ENCODE data around the gene CD109. TPM values are rescaled to one million over a fixed set of nuclear protein-coding genes. Genes with fewer than 3 reads are reported as not detected.
"Not testable (repeated sequence)": the region's sequence is repeated elsewhere in the genome, so short reads cannot be mapped to it uniquely, and the experiment has no call there.

Gene CD109
- total RNA-seq: 0.33 TPM

DNA sequence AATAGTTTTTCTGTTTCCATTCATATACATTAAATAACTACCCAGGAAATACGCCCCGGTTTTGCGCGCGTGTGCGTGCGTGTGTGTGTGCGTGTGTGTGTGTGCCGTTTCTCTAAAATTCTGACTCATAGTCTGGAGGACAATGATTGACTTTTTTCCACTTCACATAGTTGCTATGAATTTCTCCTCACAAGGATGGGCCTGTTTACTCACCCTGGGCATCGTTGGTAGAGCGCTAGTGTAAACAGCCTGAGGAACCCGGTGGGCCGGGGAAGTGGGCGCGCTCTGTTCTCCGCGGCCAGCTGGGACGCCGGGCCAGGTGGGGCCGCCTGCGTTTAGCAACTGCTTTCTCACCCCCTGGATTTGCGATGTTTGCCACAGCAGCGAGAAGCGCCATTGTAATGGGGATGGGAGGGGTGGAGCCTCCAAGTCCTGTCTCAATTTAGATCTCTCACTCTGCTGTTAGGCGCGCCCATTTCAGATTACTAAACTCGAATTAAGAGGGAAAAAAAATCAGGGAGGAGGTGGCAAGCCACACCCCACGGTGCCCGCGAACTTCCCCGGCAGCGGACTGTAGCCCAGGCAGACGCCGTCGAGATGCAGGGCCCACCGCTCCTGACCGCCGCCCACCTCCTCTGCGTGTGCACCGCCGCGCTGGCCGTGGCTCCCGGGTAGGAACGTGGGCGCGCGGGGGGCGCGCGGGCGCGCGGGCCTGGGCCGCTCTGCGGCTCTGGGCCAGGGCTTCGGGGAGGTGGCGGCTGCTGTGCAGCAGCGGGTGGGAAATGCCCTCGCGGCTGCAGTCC lies at the start of gene CD109:
CD109 (plus strand) TSS at position 585 of the 803 bp plus-strand sequence; CDS start at position 598, 13 bp downstream.
- DNase-seq (ENCODE audit: low spot score): no peak

GRCh38 chr6:73648166-73648565 lies 47.8 kb upstream of the CD109 start:
- ATAC-seq (no peak), DNase-seq (ENCODE audit: low spot score) (no peak)

More for the DNA sequence above, at the start of gene CD109:
- ATAC-seq: peak; percentile 27

DNA sequence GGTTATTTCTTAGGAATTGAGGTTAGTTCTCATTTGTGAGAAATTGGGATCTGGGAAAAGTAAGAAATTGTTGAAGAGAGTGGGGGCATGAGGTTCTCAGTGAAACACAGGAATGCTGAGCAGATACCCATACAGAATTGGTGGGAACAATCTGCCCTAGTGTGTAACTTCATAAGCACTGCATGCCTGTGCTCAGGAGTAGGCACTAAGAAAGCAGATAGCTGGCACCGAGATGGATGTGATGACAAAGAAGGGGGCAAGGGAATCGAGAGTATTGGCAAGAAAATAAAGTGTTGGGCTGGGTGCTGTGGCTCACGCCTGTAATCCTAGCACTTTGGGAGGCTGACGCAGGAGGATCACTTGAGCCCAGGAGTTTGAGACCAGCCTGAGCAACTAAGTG lies 46.2 kb upstream of the CD109 start:
- no peak for ATAC-seq
- DNase-seq (ENCODE audit: low spot score): no peak

GRCh38 chr6:73652637-73653570 lies 43.1 kb upstream of the CD109 start:
- ATAC-seq (peak; percentile 59), DNase-seq (ENCODE audit: low spot score) (peak; percentile 75)

GRCh38 chr6:73653571-73654424 lies 42.2 kb upstream of the CD109 start, which contains the start of gene SLC17A5:
SLC17A5 (minus strand) TSS chr6:73653992; CDS start chr6:73653886, 106 bp downstream.
- DNase-seq (ENCODE audit: low spot score) (peak; percentile 98), ATAC-seq (peak; percentile 94)

- DNase-seq (ENCODE audit: low spot score) (no peak), ATAC-seq (no peak)
Measured at GRCh38 chr6:73655341-73655917, 40.6 kb upstream of the CD109 start.

GRCh38 chr6:73656531-73657145 lies 39.4 kb upstream of the CD109 start:
- no peak for ATAC-seq

GRCh38 chr6:73657201-73657600 lies 38.8 kb upstream of the CD109 start:
- DNase-seq (ENCODE audit: low spot score): no peak
- no peak for ATAC-seq

More at GRCh38 chr6:73656531-73657145, 39.4 kb upstream of the CD109 start:
- no peak for DNase-seq (ENCODE audit: low spot score)

DNA sequence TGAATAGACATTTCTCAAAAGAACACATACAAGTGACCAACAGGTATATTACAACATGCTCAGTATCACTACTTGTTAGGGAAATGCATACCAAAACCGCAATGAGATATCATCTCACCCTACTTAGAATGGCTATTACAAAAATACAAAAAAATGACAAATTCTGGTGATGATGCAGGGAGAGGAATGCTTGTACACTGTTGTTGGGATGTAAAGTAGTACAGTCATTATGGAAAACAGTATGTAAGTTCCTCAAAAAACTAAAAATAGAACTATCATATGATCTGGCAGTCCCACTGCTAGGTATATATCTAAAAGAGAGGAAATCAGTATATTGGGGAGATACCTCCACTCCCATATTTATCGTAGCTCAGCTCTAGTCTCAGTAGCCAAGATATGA lies 31.3 kb upstream of the CD109 start:
- ATAC-seq: no peak

DNA sequence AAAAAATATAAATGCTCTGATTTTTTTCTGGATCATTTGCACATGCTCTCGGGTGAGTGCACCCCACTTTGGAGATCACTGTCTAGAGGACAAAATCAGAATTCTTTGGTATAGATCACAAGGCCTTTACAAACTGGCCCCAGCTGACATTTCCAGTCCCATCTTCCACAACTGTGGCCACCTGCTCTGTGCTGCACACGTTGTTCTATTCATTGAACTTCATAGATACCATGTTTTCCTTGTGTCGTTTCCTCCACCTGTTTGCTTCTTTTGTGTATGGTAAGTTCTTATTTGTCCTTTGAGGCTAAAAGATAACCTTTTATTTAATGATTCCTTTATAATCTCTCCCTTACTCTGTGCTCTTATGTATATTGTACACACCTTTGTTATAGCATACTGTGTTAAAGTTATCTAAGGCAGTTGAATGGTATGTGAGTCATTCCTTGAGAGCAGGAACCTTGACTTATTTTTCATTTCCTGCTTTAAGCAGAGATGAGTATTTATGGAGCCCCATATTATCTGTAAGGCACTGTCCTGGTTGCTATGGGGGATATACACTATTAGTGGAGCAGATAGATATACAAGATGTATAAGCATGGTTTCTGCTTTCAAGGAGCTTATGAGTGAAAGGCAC lies 30.2 kb upstream of the CD109 start:
- no peak for DNase-seq (ENCODE audit: low spot score)
- no peak for ATAC-seq

More for the DNA sequence above, 31.3 kb upstream of the CD109 start:
- DNase-seq (ENCODE audit: low spot score): no peak

DNA sequence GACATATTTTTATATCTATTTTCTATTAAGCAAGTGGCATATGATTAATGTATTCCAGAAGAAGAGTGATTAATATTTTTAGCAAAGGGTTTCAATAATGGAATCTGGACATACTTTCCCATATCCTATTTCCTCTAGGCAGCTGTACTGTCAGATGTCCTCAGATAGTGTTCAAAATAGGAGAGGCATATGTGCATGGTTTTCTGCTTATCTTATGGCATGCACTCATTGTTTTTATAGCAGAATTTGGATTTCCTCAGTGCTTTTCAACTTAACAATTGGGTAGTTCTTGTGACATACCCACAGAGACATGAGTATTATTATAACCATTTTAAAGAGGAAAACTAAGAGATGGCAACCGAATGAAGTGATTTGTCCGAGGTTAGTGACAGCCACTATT lies 29.6 kb upstream of the CD109 start:
- DNase-seq (ENCODE audit: low spot score) (no peak), ATAC-seq (no peak)

DNA sequence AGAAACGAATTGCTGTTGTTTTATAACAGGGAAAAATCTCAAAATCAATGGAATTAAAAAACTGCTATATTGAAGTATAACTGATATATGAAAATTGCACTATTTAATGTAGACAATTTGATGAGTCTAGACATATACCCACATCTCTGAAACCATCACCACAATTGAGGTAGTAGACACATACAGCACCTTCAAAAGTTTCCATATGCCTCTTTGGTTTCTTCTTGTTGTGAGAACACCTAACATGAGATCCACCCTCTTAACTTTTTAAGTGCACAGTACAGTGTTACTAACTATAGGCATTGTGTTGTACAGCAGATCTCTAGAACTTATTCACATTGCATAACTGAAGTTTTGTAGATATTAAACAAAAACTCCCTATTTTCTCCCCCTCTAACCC lies 28.2 kb upstream of the CD109 start:
- no peak for ATAC-seq
- DNase-seq (ENCODE audit: low spot score): no peak

DNA sequence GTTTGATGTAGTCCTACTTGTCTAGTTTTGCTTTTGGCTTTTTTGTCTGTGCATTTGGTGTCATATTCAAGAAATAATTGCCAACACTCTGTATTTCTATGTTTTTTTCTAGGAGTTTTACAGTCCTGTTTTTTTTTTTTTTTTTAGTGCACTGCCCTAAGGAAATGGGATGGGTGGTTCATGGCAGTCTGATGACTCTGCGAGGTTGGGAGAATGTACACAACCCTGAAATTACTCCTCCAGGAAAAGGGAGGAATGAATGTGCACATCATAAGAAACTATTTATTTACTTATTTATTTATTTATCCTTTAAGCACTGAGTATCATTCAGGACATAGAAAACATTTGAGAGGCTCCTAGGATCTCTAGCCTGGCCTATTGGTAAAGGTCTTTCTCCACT lies 27.0 kb upstream of the CD109 start:
- ATAC-seq: no peak

GRCh38 chr6:73671911-73672685 lies 23.9 kb upstream of the CD109 start:
- ATAC-seq: no peak
- DNase-seq (ENCODE audit: low spot score): no peak

More for the DNA sequence above, 27.0 kb upstream of the CD109 start:
- no peak for DNase-seq (ENCODE audit: low spot score)

DNA sequence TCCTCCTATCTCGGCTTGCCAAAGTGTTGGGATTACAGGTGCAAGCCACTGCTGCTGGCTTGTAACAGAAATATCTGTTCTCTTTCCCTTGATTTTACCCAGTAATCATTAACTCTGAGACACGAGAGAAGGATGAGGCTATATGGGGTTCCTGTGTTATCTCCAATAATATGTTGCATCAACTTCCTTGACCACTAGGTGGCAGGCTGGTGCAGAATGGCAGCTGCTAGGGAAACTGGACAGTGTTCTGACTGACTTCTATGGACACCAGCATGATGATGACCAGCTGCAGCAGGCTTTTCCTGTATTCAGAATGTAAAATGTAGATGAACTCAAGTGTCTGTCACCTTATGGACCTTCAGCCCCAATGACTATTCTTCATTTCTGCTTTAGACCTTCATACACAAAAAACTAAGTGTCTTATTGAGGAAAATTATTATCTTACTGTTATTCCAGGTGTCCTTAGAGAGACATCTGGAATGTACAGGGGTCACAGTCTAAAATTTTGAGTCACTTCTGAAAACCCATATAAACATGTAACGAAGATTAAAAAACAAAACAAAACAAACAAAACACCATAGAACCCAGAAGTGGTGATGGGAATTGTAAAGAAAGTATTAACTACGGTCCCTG lies 20.4 kb upstream of the CD109 start:
- peak; percentile 68 for DNase-seq (ENCODE audit: low spot score)

DNA sequence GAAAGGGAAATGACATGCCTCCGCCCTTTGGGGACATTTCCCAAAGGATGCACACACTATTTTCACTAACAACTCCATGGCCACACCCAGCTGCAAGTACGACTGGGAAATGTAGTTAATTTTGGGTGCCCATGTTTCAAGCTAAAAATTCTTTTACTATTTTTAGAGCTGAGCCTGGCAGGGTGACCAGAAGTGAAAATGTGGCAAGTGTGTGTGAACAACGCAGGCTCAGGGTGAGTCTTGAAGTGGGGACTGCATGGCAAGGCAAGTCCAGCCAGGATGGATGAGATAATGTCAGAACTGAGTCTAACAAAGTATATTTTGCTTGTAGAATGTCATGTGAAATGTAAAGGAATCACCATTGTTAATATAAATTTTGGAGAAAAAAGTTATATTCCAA lies 17.0 kb upstream of the CD109 start:
- no peak for DNase-seq (ENCODE audit: low spot score)
- no peak for ATAC-seq

More for the DNA sequence above, 20.4 kb upstream of the CD109 start:
- peak; percentile 100 for ATAC-seq

- not testable (repeated sequence) for DNase-seq (ENCODE audit: low spot score); ATAC-seq
Measured at GRCh38 chr6:73679846-73680245, 16.2 kb upstream of the CD109 start.

Measured in left lobe of liver (tissue), 2 donors.